ENCODE results near the gene OR2D2. TPM values are rescaled to one million over a fixed set of nuclear protein-coding genes. Genes with fewer than 3 reads are reported as not detected.
"Not testable (repeated sequence)": the region's sequence is repeated elsewhere in the genome, so short reads cannot be mapped to it uniquely, and the experiment has no call there.

OR2D2 gene
- total and polyA plus RNA-seq, 10 of the 15 experiments (the other 5 are each of a cell fraction or from before 2014, with no cell fraction given): not detected

DNA sequence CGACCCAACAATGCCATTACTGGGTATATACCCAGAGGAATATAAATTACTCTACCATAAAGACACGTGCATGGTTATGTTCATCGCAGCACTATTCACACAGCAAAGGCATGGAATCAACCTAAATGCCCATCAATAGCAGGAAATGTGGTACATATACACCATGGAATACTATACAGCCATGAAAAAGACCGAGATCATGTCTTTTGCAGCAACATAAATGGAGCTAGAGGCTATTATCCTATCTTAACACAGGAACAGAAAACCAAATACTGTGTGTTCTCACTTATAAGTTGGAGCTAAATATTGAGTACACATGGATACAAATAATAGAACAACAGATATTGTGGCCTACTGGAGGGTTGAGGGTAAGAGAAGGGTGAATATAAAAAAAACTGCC lies 3.5 kb downstream of the OR2D2 start (continued):
- TF ChIP-seq, protein P1, sequence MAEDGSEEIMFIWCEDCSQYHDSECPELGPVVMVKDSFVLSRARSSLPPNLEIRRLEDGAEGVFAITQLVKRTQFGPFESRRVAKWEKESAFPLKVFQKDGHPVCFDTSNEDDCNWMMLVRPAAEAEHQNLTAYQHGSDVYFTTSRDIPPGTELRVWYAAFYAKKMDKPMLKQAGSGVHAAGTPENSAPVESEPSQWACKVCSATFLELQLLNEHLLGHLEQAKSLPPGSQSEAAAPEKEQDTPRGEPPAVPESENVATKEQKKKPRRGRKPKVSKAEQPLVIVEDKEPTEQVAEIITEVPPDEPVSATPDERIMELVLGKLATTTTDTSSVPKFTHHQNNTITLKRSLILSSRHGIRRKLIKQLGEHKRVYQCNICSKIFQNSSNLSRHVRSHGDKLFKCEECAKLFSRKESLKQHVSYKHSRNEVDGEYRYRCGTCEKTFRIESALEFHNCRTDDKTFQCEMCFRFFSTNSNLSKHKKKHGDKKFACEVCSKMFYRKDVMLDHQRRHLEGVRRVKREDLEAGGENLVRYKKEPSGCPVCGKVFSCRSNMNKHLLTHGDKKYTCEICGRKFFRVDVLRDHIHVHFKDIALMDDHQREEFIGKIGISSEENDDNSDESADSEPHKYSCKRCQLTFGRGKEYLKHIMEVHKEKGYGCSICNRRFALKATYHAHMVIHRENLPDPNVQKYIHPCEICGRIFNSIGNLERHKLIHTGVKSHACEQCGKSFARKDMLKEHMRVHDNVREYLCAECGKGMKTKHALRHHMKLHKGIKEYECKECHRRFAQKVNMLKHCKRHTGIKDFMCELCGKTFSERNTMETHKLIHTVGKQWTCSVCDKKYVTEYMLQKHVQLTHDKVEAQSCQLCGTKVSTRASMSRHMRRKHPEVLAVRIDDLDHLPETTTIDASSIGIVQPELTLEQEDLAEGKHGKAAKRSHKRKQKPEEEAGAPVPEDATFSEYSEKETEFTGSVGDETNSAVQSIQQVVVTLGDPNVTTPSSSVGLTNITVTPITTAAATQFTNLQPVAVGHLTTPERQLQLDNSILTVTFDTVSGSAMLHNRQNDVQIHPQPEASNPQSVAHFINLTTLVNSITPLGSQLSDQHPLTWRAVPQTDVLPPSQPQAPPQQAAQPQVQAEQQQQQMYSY (CRISPR knock-in tag; IDR thresholded peaks at IDR 0.05): no peak
- no peak for TF ChIP-seq FOXM1 (IDR thresholded peaks at IDR 0.05; ENCODE audit: low read depth, low read length)
- no peak for TF ChIP-seq BMI1 (IDR thresholded peaks at IDR 0.05; ENCODE audit: borderline replicate concordance)
- no peak for TF ChIP-seq EZH2 (IDR thresholded peaks at IDR 0.05; ENCODE audit: borderline replicate concordance, control insufficient read depth, low read depth, low read length)
- no peak for TF ChIP-seq LARP7 (IDR thresholded peaks at IDR 0.05)
- no peak for TF ChIP-seq POLR2AphosphoS2 (IDR thresholded peaks at IDR 0.05; ENCODE audit: low read depth, low read length)
- TF ChIP-seq BRCA1 (IDR thresholded peaks at IDR 0.05; ENCODE audit: low read depth, low read length): no peak
- TF ChIP-seq JUNB (IDR thresholded peaks at IDR 0.05): no peak
- TF ChIP-seq, protein P2, sequence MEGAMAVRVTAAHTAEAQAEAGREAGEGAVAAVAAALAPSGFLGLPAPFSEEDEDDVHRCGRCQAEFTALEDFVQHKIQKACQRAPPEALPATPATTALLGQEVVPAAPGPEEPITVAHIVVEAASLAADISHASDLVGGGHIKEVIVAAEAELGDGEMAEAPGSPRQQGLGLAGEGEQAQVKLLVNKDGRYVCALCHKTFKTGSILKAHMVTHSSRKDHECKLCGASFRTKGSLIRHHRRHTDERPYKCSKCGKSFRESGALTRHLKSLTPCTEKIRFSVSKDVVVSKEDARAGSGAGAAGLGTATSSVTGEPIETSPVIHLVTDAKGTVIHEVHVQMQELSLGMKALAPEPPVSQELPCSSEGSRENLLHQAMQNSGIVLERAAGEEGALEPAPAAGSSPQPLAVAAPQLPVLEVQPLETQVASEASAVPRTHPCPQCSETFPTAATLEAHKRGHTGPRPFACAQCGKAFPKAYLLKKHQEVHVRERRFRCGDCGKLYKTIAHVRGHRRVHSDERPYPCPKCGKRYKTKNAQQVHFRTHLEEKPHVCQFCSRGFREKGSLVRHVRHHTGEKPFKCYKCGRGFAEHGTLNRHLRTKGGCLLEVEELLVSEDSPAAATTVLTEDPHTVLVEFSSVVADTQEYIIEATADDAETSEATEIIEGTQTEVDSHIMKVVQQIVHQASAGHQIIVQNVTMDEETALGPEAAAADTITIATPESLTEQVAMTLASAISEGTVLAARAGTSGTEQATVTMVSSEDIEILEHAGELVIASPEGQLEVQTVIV (IDR thresholded peaks at IDR 0.05; ENCODE audit: borderline replicate concordance, partially characterized antibody): no peak
- TF ChIP-seq NR2F1 (conservative IDR thresholded peaks at IDR 0.05): no peak
- no peak for TF ChIP-seq CREB1 (IDR thresholded peaks at IDR 0.05; ENCODE audit: low read depth)
- no peak for TF ChIP-seq RCOR1 (conservative IDR thresholded peaks at IDR 0.05; ENCODE audit: low read depth, low read length)

DNA sequence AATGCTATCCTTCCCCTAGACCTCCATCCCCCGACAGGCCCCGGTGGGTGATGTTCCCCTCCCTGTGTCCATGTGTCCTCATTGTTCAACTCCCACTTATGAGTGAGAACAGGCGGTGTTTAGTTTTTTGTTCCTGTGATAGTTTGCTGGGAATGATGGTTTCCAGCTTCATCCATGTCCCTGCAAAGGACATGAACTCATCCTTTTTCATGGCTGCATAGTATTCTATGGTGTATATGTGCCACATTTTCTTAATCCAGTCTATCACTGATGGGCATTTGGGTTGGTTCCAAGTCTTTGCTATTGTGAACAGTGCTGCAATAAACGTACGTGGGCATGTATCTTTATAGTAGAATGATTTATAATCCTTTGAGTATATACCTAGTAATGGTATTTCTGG lies 4.6 kb downstream of the OR2D2 start:
- in situ Hi-C loops (cut with MboI); H3K9me3 ChIP-seq (replicated peaks; ENCODE audit: control insufficient read depth, insufficient read depth, low read length); POLR2A ChIA-PET; H3K36me3 ChIP-seq (ENCODE audit: control insufficient read depth in 2 of 2, insufficient read depth in 2 of 2, low read length in 1 of 2); CTCF ChIA-PET; H3K4me3 ChIP-seq; FAIRE-seq; RAD21 ChIA-PET (ENCODE audit: unreplicated experiment); DNase-seq (ENCODE audit: low read depth, low spot score); intact Hi-C loops (cut with micrococcal nuclease; ENCODE audit: unreplicated experiment); H3K4me1 ChIP-seq (ENCODE audit: control insufficient read depth, insufficient read depth, low read length); H3K79me2 ChIP-seq (ENCODE audit: control insufficient read depth, insufficient read depth, low read length); BruUV-seq (replicated peaks); H3K9ac ChIP-seq (ENCODE audit: control insufficient read depth, insufficient read depth, low read length); H3K27me3 ChIP-seq (replicated peaks in 1 of 2; ENCODE audit: control insufficient read depth in 2 of 2, insufficient read depth in 2 of 2, low read length in 1 of 2); H2AFZ ChIP-seq (ENCODE audit: control insufficient read depth, low read depth, low read length); ATAC-seq; H4K20me1 ChIP-seq (ENCODE audit: control insufficient read depth, insufficient read depth); H3K27ac ChIP-seq (ENCODE audit: control insufficient read depth, insufficient read depth); H3K4me2 ChIP-seq (ENCODE audit: control insufficient read depth, insufficient read depth); SMC1A ChIA-PET (ENCODE audit: uncharacterized antibody, unreplicated experiment): not testable (repeated sequence)
- WGBS (ENCODE audit: insufficient coverage, insufficient replicate concordance, low lambda C conversion rate, missing lambda C conversion rate): 65% methylated on average over 5 of the region's 5 CpGs

Measured in GM12878 (cell line).